ENCODE data around the gene XPC. TPM values are rescaled to one million over a fixed set of nuclear protein-coding genes. Genes with fewer than 3 reads are reported as not detected.

XPC gene
- total and polyA plus RNA-seq, 2 donors (not counting 3 experiments of a cell fraction or from before 2014, with no cell fraction given), result 11.9 to 36.8 TPM

- Histone ChIP-seq H3K27me3 (ENCODE audit: control insufficient read depth in 2 of 2, insufficient read depth in 2 of 2, low read length in 2 of 2) (no peaks in the 10 kb centered on the region), H3K79me2 (ENCODE audit: control insufficient read depth, insufficient read depth, low read length) (peaks cover 49% of the 10 kb centered on the region), H4K20me1 (replicated peaks; ENCODE audit: control insufficient read depth, extremely low read depth, insufficient read depth, low read length) (no peaks in the 10 kb centered on the region), H3K27ac (ENCODE audit: insufficient read depth, low read depth, low read length) (no peak overlapping the region), H3K4me2 (ENCODE audit: insufficient read depth, low read length) (peak overlapping the region; percentile 39), H3K9me1 (replicated peaks; ENCODE audit: control insufficient read depth, extremely low read depth, insufficient read depth, low read length) (no peaks in the 10 kb centered on the region), H3K9ac (replicated peaks; ENCODE audit: extremely low read depth, insufficient read depth, low read length) (no peak overlapping the region), H3K36me3 (ENCODE audit: control insufficient read depth in 2 of 2, extremely low read depth in 1 of 2, insufficient read depth in 2 of 2, low read length in 2 of 2) (peaks cover 3 to 13% of the 10 kb centered on the region in 2 experiments), H3K4me3 (replicated peaks in 1 of 3; ENCODE audit: insufficient read depth in 1 of 3, low read depth in 1 of 3, low read length in 3 of 3) (no peak overlapping the region), H3K4me1 (ENCODE audit: control insufficient read depth, extremely low read depth, insufficient read depth, low read length) (peaks cover 22% of the 10 kb centered on the region), H3K9me3 (replicated peaks; ENCODE audit: control insufficient read depth, insufficient read depth, low read length) (no peaks in the 10 kb centered on the region), H2AFZ (ENCODE audit: low read depth, low read length) (no peak overlapping the region)
- DNase-seq (ENCODE audit: low read depth, low spot score) (no peak), FAIRE-seq (no peak)
- BruUV-seq (replicated peaks), result no TSS peak
- ChIA-PET CTCF (interaction anchor here (2.5 kb wide), 1 partner anchor 76 kb away, joined by 16 read pairs; no protein-coding TSS in a partner anchor), POLR2A (interaction anchor here (2.6 kb wide), 1 partner anchor 51 kb away, joined by 37 read pairs; the partner anchor contains the start of genes LSM3 and XPC)
- intact Hi-C loops (cut with micrococcal nuclease) (no loop called here), dilution Hi-C loops (cut with MboI; ENCODE audit: extremely low pct_ligation_motif_present, low sequenced_read_pairs) (no loop called here)
- no peak for TF ChIP-seq POLR2AphosphoS5 (IDR thresholded peaks at IDR 0.05; ENCODE audit: insufficient read depth, low read depth, low read length)
- no peak for TF ChIP-seq EZH2 (IDR thresholded peaks at IDR 0.05; ENCODE audit: borderline replicate concordance, low read depth, low read length, severe bottlenecking)
- TF ChIP-seq MYC (IDR thresholded peaks at IDR 0.05; ENCODE audit: low read depth, low read length), result no peak
- TF ChIP-seq, protein P1, sequence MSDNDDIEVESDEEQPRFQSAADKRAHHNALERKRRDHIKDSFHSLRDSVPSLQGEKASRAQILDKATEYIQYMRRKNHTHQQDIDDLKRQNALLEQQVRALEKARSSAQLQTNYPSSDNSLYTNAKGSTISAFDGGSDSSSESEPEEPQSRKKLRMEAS (IDR thresholded peaks at IDR 0.05; ENCODE audit: insufficient read depth, insufficient read length), result no peak
- no peak for TF ChIP-seq GATA2 (IDR thresholded peaks at IDR 0.05; ENCODE audit: insufficient read depth, insufficient read length, low read depth, low read length)
- TF ChIP-seq, protein P2, sequence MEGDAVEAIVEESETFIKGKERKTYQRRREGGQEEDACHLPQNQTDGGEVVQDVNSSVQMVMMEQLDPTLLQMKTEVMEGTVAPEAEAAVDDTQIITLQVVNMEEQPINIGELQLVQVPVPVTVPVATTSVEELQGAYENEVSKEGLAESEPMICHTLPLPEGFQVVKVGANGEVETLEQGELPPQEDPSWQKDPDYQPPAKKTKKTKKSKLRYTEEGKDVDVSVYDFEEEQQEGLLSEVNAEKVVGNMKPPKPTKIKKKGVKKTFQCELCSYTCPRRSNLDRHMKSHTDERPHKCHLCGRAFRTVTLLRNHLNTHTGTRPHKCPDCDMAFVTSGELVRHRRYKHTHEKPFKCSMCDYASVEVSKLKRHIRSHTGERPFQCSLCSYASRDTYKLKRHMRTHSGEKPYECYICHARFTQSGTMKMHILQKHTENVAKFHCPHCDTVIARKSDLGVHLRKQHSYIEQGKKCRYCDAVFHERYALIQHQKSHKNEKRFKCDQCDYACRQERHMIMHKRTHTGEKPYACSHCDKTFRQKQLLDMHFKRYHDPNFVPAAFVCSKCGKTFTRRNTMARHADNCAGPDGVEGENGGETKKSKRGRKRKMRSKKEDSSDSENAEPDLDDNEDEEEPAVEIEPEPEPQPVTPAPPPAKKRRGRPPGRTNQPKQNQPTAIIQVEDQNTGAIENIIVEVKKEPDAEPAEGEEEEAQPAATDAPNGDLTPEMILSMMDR (IDR thresholded peaks at IDR 0.05; ENCODE audit: extremely low read depth in 1 of 2, insufficient read depth in 1 of 2, low read depth in 1 of 2, low read length in 2 of 2), result no peak
- TF ChIP-seq JUN (IDR thresholded peaks at IDR 0.05; ENCODE audit: borderline replicate concordance, insufficient read depth, insufficient read length, low read depth), result no peak
- TF ChIP-seq POLR2A (IDR thresholded peaks at IDR 0.05; ENCODE audit: low read depth, low read length), result no peak
These were observed 51.4 kb downstream of the XPC start for GRCh38 chr3:14126887-14127505.

All from endothelial cell of umbilical vein (primary cell).